GM19238 (cell line): ENCODE measurements around the gene EPB41L5.
"Not testable (repeated sequence)": the region's sequence is repeated elsewhere in the genome, so short reads cannot be mapped to it uniquely, and the experiment has no call there.

Source experiments
- DNase-seq: peaks from one replicate; pipeline ENCODE4 v3.0.0; 2011; ENCODE audit warnings: low spot score; ENCODE audit not compliant: insufficient read length

EPB41L5 gene

DNA sequence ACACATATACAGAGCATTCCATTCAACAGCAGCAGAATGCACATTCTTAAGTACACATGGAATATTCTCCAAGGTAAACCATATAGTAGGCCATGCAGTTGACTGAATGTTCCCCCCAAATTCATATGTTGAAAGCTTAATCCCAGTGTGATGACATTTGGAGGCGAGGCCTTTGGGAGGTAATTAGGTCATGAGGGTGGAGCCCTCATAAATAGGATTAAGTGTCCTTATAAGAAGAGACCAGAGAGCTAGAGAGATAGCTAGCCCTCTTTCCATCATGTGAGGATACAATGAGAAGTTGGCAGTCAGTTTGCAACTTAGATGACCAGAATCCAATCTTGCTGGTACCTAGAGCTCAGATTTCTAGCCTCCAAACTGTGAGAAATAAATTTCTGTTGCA lies 182.7 kb downstream of the EPB41L5 start:
- no peak for DNase-seq

DNA sequence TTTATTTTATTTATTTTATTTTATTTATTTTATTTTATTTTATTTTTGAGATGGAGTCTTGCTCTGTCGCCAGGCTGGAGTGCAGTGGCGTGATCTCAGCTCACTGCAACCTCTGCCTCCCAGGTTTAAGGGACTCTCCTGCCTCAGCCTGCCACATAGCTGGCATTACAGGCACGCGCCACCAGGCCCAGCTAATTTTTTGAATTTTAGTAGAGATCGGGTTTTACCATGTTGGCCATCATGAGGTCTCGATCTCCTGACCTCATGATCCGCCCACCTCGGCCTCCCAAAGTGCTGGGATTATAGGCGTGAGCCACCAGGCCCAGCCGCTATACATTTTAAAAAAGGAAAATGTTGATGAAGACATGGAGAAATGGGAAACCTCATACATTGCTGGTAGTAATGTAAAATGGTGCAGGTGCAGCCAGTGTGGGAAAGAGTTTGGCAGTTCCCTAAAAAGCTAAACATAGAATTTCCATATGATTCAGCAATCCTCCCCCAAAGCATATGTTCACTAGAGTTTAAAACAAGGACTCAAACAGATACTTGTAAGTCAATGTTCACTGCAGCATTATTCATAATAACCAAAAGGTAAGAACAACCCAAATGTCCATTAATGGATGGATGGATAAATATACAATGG lies 187.1 kb downstream of the EPB41L5 start:
- DNase-seq, result not testable (repeated sequence)

DNA sequence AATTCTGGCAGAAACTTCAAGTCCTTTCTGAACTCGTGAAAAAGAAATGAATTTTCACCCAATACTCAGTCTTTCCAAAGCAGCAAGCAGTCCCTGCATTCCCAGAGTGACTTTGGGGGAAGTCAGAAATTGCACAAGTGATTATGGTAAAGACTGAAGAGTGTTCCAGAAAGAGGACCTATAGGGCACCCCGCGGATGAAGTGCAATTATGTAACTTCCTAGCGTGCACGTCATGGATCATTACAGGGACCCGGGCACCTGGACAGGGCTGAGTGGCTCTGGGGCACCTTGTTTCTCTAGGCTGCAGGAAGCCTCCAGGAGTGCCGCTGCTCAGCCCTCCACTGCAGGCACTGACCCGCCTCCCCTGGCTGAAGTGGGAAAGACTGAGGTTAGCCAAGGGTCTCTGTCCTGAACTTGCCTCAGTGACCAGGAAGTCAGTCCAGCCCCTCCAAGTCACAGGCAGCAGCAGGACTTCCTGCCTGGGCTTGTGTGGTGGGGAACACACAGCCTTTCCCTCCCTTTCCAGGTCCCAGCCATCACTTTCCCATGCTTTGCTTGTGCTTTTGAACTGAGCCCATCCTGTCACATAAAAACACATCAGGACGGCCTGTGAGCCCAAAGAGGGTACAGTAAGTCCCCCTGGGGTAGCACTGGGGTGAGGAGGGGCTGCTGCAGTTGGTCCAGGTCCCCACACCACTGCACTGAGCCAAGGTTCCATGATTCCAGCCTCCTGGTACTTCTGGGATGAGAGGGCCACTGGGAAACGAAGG lies 190.6 kb downstream of the EPB41L5 start:
- DNase-seq, result no peak

DNA sequence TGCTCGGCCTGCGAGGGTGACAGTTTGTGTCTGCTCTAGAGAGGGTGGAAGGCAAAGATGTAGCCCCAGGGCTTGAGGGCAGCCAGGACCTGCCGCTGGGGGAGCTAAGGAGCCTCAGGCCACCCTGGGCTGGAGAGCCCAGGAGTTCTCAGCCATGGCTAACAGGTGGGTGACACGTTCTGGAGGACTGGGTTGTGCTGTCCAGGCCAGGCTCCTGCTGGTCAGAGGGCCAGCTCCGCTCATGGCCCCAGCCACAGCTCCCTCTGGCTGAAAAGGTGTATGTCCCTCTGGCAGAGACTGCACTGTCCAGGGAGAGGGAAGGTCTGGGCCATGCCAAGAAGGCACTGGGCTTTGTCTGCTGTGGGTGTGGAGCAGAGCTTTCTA lies 191.1 kb downstream of the EPB41L5 start:
- no peak for DNase-seq

- no peak for DNase-seq
Observed at GRCh38 chr2:120204417-120204816, 191.5 kb downstream of the EPB41L5 start.

DNA sequence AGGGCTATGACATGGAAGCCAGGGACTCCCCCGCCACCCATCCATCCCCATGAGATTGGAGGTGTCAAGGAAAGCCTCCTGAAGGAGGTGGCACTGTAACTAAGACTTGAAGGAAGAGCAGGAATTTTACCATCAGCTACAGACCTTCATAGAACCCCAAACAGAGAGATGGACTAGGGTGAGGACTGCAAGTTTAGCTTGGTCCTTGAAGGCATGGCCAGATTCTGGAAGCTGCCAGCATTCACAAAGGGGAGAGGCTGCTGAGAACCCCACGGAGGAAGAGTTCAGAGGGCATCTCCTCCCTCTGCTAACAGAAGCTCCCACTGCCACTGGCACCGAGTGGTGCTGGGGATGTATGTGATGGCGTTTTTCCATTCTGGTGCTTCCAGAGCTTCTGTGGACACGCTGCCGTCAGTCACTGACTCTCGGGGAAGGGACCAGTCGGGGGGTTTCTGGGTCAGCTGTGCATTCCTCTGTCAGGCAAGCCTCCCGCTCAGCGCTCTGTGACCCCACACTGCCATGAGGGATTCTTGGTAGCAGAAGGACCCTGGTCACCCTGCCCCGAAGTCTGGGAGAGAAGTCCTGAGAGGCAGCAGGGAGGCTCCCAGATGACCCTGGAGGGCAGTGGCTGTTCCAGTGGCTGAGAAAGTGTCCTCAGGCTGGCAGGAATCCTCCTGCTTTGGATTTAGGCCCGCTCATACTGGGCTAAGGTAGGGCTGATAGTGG lies 192.2 kb downstream of the EPB41L5 start:
- DNase-seq, result no peak

- DNase-seq, result no peak
Observed at GRCh38 chr2:120206022-120206581, 193.2 kb downstream of the EPB41L5 start.

- no peak for DNase-seq
Observed at GRCh38 chr2:120208381-120209353, 195.8 kb downstream of the EPB41L5 start.

- no peak for DNase-seq
Observed at GRCh38 chr2:120209427-120210269, 196.8 kb downstream of the EPB41L5 start.

GRCh38 chr2:120210270-120210693 lies 197.4 kb downstream of the EPB41L5 start:
- no peak for DNase-seq

- no peak for DNase-seq
Observed at GRCh38 chr2:120218181-120218580, 205.3 kb downstream of the EPB41L5 start.

DNA sequence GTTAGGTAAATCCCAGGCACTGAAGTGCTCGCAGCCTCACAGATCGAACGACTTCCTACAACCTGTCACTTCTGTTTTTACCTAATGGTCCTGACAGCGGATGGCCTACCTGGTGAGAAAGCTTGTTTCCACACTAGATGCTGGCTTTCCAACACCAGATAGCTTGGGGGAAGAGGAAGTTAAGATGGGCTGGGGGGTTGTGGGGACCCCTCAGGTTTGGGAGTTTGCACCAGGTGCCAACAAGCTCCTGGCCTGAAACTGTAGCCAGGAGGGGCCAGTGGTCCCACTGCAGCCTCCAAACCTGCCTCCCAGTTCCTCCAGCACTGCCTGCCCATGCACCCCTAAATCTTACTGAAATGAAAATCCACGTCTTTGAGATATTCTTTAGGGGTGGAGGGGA lies 206.4 kb downstream of the EPB41L5 start:
- no peak for DNase-seq

DNA sequence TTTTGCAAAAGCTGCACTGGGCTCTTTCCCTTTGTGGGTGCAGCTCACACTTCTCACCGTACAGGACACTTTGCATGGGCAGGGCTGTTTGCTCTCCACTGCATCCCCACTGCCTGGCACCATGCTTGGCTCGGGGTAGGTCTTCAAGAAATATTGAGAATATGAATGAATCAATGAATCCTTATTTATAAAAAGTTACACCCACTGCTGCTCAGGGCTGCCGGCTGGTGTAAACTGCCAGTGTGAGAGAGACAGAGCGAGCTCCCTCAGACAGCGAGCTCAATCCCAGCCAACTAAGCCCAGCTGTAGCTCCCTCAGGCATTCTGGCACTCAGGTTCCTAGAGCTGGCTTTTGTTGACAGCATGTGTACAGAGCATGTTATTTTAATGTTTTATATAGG lies 206.9 kb downstream of the EPB41L5 start:
- DNase-seq, result no peak

DNA sequence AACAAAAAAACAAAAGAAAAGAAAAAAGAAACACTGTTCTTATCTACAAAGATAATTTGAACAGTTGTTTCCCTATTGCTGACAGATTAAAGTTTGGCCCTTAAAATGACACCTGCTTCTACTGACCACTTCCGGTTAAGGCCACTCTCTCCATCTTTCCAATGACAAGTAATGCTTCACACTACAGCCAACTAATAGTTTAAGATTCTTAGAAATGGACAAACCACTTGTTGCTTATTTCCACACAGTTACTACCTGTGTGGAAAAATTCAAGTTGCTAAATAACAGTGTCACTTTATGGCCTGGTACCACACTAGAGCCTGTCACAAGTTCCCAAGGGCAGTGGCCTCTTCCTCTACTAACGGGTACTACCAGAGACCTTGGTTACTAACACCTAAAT lies 207.9 kb downstream of the EPB41L5 start:
- no peak for DNase-seq

GRCh38 chr2:120221616-120222015 lies 208.7 kb downstream of the EPB41L5 start:
- no peak for DNase-seq

DNA sequence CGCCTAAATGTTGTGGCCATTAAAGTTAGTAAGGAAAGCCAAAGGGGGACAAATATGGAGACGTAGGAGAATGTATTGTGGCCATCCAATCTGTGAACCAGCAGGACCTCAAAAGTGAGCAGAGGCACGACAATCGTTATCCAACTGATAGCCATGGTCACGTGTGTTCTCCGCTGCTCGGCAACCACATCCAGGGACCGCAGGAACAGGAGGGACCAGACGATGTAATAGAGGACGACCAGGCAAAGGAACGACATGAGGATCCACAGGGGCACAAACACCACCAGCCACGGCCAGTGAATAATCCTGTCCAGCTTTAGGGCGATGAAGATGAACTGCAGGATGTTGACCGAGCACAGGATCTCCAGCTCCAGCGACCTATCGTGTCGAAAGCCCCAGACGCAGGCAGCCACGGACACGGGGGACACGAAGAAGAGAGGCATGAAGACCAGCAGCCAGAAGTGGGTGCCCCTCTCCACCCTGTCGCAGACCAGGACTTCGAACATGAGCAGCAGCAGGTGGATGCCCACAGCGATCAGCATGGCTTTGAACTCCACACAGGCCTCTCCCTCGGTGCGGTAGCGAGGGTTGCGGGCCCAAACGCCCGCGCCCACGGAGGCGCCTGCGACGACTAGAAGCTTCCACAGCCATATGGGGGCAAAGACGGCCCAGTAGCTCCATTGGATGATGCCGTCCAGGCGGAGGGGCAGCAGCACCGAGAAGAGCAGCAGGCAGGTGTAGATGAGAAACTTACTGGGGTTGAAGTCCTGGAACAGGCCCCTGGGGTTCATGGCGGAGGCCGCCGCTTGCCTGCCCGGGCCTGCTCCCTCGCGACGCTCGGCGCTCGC lies 209.5 kb downstream of the EPB41L5 start:
- DNase-seq, result no peak

- peak; percentile 93 for DNase-seq
Observed at GRCh38 chr2:120223034-120223912, 210.4 kb downstream of the EPB41L5 start, which contains the start of gene TMEM185B. TMEM185B (minus strand) TSS chr2:120223400; CDS start chr2:120222976, 424 bp downstream.

- no peak for DNase-seq
Observed at GRCh38 chr2:120224256-120224655, 211.4 kb downstream of the EPB41L5 start.
